Forelimb muscle (tissue), 1 donor: ENCODE results near the gene RAPGEF4. TPM values are rescaled to one million over a fixed set of nuclear protein-coding genes. Genes with fewer than 3 reads are reported as not detected.

Source experiments
- DNase-seq: peaks from one replicate; pipeline ENCODE4 v3.0.0-alpha.2; 2013; ENCODE audit warnings: low read depth
- polyA plus RNA-seq: library from polyadenylated mRNA; unstranded; fragments of 120-200 nt; gene quantifications from one replicate; pipeline ENCODE4 v1.2.1, GENCODE V29; 2013; ENCODE audit not compliant: insufficient read length

RAPGEF4 gene
- polyA plus RNA-seq, 1 donor, result 2.4 TPM

GRCh38 chr2:172823261-172823850, 87.7 kb downstream of the RAPGEF4 start:
- no peak for DNase-seq

DNA sequence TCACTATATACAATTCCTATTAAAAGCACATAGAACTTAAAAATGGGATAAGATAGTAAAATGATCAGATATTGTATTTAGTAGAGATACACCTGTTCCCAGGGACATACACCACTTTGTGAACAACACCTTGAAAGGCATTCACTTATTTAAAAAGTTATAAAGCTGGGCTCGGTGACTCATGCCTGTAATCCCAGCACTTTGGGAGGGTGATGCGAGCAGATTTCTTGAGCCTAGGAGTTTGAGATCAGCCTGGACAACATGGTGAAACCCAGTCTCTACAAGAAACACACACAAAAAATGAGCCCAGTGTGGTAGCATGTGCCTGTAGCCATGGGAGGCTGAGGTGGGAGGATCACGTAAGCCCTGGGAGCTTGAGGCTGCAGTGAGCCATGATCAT, 90.9 kb downstream of the RAPGEF4 start:
- DNase-seq, result no peak

GRCh38 chr2:172829229-172829628, 93.6 kb downstream of the RAPGEF4 start:
- no peak for DNase-seq

DNA sequence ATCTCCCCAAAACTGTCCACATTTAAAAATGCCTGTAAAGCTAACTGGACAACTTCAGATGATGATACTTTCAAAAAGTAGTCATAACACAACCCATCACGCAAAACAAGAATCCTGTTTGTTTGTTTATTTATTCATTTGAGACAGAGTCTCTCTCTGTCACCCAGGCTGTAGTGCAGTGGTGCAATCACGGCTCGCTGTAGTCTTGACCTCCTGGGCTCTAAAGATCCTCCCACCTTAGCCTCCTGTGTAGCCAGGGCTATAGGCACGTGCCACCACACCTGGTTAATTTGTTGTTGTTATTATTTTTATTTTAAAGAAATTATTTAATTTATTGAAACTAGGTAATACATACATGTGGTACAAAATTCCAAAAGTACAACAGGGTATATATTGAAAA, 94.8 kb downstream of the RAPGEF4 start:
- no peak for DNase-seq

- no peak for DNase-seq
Observed at GRCh38 chr2:172833898-172834297, 98.3 kb downstream of the RAPGEF4 start.

- no peak for DNase-seq
Observed at GRCh38 chr2:172834881-172835280, 99.2 kb downstream of the RAPGEF4 start.

DNA sequence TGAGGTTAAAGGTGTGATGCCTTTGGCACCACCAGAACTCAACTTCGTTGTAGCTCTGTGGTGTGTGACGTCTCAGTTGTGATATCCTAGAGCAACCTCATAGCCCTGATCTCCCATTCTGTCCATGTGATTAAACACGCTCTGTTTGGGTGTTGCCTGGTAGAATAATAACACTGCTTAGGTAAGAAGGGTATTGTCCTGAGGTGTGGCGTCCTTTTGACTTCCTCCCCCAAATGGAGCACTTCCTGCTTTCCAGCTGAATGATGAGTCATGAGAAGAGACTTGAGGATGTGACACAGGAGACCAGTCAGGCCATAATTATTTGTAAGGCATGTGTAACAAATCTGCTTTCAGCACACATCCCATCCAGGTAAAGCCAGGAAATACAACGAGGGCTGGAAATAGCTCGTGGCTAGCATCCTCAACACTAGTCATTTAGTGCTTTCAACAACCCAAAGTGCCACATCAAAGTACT, 100.7 kb downstream of the RAPGEF4 start:
- DNase-seq, result no peak

DNA sequence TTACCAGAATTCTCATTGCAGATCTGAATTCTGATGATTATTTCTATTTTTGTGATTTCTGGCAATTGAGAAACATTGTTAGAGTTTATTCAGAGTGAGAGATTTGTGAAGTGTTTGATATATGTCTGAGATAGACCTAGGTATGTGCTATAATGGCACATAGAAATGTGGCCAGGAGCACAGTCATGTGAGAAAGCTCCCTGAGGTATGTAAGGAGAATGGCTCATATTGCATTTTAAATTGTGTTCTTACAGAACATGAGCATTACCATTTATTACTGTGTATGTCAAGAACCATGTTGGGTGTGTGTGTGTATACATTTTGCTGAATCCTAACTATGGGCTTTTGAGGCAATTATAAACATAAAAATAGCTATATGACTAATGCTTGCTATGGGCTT, 101.2 kb downstream of the RAPGEF4 start:
- DNase-seq, result no peak

- DNase-seq, result no peak
Observed at GRCh38 chr2:172839446-172839845, 103.8 kb downstream of the RAPGEF4 start.

DNA sequence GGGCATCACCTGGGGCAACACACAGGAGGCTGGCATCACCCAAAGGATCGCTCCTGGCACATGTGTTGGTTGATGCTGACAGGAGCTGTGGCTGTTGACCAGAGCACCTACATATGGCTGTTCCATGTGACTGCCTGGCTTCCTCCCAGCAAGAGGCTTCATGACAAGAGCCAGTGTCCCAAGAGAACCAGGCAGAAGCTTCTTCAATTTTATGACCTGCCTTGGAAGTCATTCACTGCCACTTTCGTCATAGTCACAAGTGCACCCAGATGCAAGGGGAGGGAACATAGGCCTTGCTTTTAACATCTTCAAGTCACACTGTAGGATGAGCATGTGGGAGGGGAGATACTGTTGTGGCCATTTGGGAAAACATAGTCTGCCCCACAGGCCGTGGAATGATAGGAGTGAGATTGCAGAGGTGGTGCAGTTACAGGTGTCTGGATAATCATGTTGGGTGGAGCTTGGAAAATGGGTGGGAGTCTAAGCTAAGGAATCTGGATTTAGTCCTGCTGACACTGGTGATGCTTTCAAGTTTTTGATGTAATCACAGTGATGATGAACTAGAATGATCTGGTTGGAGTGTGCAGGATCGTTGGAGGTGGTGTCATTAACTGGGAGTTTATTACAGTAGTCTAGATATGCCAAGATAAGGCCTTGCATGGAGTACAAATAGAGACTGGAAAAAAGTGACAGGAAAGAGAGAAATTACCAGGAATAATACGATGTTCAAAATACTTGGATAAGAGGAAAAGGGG, 107.0 kb downstream of the RAPGEF4 start:
- no peak for DNase-seq

GRCh38 chr2:172843266-172843582, 107.6 kb downstream of the RAPGEF4 start:
- DNase-seq, result no peak

GRCh38 chr2:172843902-172844715, 108.5 kb downstream of the RAPGEF4 start:
- DNase-seq, result no peak

DNA sequence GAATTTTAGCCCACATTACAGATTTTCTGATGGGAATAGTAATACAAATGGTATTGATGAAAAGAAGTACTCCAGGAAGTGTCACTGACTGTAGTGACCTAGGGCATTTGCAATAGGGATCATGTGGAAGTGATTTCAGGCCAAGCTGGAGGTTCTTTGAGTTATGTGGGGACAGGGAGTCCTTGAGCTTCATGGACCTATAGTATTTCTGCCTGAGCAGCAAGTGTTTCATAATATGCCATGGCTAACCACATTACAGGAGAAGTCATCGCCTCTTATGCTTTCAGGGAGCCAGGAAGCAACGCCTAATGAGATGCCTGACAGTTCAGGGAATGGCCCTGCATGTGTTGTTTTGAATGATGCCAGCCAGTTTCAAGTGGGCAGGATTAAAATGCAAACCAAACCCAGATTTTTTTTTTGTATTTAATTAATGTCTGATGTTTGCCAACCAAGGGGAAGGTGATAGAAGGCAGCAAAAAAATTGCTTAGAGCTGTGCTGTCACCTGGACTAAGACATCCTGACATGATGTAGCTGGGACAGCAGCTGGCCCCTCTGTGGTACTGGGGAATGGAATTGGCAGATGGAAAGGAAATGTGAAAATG, 109.5 kb downstream of the RAPGEF4 start:
- no peak for DNase-seq

GRCh38 chr2:172846551-172846950, 110.9 kb downstream of the RAPGEF4 start:
- no peak for DNase-seq

GRCh38 chr2:172847188-172847587, 111.5 kb downstream of the RAPGEF4 start:
- DNase-seq, result no peak

DNA sequence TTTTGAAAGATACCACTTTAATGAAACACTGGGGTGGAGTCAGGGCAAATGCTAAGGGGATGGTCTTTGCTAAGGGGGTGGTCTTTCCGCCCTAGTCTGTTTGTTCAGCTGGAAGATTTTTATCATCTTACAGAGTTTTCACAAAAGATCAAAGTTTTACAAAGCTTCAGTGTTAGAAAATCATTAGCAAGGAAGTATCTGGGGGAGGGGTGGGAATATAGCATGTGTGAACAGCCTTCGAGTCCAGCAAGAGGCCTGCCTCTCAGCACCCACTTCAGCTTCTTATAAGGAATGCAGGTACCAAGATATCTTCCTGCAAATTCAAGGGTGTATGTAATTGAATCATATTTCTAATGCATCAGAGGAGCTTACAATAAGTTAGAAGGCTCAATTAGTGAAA, 112.9 kb downstream of the RAPGEF4 start:
- DNase-seq, result no peak

DNA sequence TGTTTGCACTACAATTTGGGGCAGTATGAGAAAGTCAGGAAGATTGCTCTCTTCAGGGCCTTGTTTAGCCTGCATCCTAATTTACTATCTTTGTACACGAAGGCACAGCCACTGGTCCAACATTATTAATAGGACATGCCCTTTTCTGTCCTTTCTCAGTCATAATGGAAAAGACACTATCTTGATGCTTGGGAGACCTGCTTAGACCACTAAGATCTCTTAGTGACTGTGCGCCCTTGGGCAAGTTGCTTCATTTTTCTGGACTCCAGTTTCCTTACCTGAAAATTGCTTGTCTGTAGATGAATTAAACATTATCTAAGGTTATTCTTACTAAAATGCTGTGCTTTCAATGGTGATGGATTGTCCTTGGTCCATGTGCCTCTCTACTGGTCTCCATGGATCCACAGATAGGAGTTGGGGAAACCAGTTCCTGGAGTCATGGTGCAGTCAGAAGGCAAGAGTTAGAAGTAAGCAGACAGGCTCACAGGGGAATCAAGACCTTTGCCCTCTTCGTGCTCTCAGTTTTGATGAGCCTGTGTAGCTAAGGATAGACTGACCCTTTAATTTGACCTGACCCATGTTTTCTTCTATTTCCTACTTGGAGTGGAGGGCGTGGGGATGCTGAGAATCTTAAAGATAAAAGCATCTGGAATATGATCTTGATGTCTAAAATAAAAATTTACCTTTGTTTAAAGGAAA, 114.0 kb downstream of the RAPGEF4 start:
- no peak for DNase-seq

- DNase-seq, result no peak
Observed at GRCh38 chr2:172855588-172855987, 119.9 kb downstream of the RAPGEF4 start.

GRCh38 chr2:172856606-172857005, 121.0 kb downstream of the RAPGEF4 start:
- DNase-seq, result no peak

DNA sequence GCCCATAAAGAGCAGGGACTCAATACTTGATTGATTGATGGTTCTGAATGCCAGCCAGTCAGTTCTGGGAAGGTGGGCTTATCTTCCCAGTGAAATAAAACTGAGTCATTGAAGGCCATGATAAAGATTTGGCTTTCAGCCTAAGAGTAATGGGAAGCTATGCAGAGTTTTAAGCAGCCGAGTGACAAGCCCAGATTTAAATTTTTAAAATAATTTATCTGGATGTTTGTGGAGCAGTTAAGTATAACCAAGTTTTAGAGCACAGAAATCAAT, 122.8 kb downstream of the RAPGEF4 start:
- DNase-seq, result no peak

GRCh38 chr2:172859581-172860335, 124.1 kb downstream of the RAPGEF4 start:
- no peak for DNase-seq
